COLO829 (cell line): ENCODE measurements around the gene TMEM45A.
"Not testable (repeated sequence)": the region's sequence is repeated elsewhere in the genome, so short reads cannot be mapped to it uniquely, and the experiment has no call there.

Experiments
- DNase-seq: peaks from one replicate; pipeline ENCODE4 v3.0.0; 2012; ENCODE audit warnings: low spot score

Gene TMEM45A

GRCh38 chr3:100533176-100533575 lies 40.8 kb downstream of the TMEM45A start:
- DNase-seq: no peak

- no peak for DNase-seq
Observed at GRCh38 chr3:100535610-100535943, 43.2 kb downstream of the TMEM45A start.

- DNase-seq: peak; percentile 83
Observed at GRCh38 chr3:100536093-100536492, 43.7 kb downstream of the TMEM45A start.

- no peak for DNase-seq
Observed at GRCh38 chr3:100537646-100538338, 45.4 kb downstream of the TMEM45A start.

GRCh38 chr3:100538339-100538706 lies 45.9 kb downstream of the TMEM45A start:
- no peak for DNase-seq

- DNase-seq: no peak
Observed at GRCh38 chr3:100540791-100541334, 48.4 kb downstream of the TMEM45A start.

GRCh38 chr3:100541428-100541827 lies 49.0 kb downstream of the TMEM45A start:
- DNase-seq: not testable (repeated sequence)

GRCh38 chr3:100545371-100545770 lies 53.0 kb downstream of the TMEM45A start:
- no peak for DNase-seq

GRCh38 chr3:100546020-100546744 lies 53.8 kb downstream of the TMEM45A start:
- no peak for DNase-seq

GRCh38 chr3:100548053-100548452 lies 55.6 kb downstream of the TMEM45A start:
- DNase-seq: no peak

- DNase-seq: no peak
Observed at GRCh38 chr3:100553618-100554372, 61.4 kb downstream of the TMEM45A start.

- DNase-seq: no peak
Observed at GRCh38 chr3:100554373-100554676, 61.9 kb downstream of the TMEM45A start.

GRCh38 chr3:100556673-100557310 lies 64.4 kb downstream of the TMEM45A start:
- DNase-seq: peak; percentile 28

- no peak for DNase-seq
Observed at GRCh38 chr3:100558233-100558632, 65.8 kb downstream of the TMEM45A start.

- no peak for DNase-seq
Observed at GRCh38 chr3:100560426-100560825, 68.0 kb downstream of the TMEM45A start.

- no peak for DNase-seq
Observed at GRCh38 chr3:100561459-100562158, 69.2 kb downstream of the TMEM45A start.

GRCh38 chr3:100562224-100562857 lies 69.9 kb downstream of the TMEM45A start:
- no peak for DNase-seq

- no peak for DNase-seq
Observed at GRCh38 chr3:100563228-100563627, 70.8 kb downstream of the TMEM45A start.

GRCh38 chr3:100563652-100564211 lies 71.3 kb downstream of the TMEM45A start:
- DNase-seq: no peak

GRCh38 chr3:100570811-100571210 lies 78.4 kb downstream of the TMEM45A start:
- DNase-seq: no peak

GRCh38 chr3:100574536-100574935 lies 82.1 kb downstream of the TMEM45A start:
- no peak for DNase-seq
